ENCODE measurements around the gene FAM167B.
"Not testable (repeated sequence)": the region's sequence is repeated elsewhere in the genome, so short reads cannot be mapped to it uniquely, and the experiment has no call there.

The FAM167B gene

DNA sequence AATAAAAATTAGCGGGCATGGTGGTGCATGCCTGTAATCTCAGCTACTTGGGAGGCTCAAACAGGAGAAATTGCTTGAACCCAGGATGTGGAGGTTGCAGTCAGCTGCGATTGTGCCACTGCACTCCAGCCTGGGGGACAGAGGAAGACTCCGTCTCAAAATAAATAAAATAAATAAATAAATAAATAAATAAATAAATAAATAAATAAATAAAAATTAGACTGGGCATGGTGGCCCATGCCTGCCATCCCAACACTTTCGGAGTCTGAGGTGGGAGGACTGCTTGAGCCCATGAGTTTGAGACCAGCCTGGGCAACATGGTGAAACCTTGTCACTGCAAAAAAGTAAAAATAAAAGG lies 16.2 kb downstream of the FAM167B start:
- not testable (repeated sequence) for DNase-seq (ENCODE audit: low read depth)

DNA sequence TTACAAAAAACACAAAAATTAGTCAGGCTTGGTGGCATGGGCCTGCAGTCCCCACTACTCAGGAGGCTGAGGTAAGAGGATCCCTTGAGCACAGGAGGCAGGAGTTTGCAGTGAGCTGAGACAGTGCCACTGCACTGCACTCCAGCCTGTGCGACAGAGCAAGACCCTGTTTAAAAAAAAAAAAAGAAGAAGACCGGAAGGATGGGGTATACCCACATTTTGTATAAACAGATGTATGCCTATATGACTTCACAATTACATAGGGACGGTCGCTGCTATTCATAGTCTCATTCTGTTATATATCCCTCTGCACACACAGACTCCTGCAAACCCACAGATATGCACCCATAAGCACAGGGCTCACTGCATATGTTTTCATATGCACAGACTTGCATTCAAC lies 16.7 kb downstream of the FAM167B start:
- DNase-seq (ENCODE audit: low read depth) = no peak

DNA sequence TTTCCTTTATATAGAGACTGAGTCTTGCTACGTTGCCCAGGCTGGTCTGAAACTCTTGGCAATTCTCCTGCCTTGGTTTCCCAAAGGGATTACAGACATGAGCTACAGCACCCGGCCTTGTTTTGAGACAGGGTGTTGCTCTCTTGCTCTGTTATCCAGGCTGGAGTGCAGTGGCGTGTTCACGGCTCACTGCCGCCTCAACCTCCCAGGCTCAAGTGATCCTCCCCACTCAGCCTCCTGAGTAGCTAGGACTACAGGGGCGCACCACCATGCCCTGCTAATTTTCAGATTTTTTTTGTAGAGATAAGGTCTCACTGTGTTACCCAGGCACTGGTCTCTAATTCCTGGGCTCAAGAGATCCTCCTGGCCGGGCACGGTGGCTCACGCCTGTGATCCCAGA lies 18.8 kb downstream of the FAM167B start:
- no peak for DNase-seq (ENCODE audit: low read depth)

DNA sequence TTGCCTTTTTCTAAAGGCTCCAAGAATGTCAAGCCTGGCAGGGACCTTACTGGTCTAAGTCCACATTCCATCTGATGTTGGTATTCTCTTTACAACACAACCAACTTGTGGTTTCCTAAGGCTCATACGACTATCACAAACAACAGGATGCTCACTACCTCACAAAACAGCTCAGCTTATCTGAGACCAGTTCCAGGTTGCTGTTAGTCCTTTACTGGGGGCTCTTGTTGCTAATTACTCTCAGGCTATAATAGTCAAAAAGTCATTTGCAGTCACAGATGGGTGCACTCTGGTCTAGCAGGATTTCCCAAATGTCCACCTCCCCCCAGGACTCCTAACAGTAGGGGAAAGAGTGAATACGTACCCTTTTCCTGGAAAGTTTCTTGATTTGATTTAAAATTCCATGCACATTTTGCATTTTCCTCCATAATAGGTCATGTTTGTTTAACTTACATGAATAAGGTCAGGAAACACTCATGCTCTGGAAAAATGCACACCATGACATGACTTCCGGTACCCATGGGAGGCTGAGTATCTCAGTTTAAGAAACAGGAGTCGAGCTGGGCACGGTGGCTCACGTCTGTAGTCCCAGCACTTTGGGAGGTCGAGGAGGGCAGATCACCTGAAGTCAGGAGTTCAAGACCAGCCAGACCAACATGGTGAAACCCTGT lies 20.0 kb downstream of the FAM167B start:
- DNase-seq (ENCODE audit: low read depth) = peak; percentile 74

DNA sequence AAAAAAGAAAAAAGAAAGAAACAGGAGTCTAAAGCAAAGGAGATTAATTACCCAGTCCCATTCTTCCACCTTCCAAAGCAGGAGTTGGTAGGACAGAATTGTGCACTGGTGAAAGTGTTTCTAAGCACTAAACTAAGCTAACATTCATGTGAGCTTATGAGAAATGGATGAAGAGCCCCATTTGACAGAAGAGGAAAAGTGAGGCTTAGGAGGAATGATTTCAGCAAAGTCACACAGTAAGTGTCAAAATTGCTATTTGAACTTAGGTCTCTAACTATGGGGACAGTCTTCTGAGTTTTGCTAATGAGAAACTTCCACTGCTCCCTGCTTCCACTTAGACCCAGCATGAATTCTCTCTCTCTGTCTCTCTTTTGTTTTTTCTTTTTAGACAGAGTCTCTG lies 22.7 kb downstream of the FAM167B start:
- DNase-seq (ENCODE audit: low read depth) = no peak

DNA sequence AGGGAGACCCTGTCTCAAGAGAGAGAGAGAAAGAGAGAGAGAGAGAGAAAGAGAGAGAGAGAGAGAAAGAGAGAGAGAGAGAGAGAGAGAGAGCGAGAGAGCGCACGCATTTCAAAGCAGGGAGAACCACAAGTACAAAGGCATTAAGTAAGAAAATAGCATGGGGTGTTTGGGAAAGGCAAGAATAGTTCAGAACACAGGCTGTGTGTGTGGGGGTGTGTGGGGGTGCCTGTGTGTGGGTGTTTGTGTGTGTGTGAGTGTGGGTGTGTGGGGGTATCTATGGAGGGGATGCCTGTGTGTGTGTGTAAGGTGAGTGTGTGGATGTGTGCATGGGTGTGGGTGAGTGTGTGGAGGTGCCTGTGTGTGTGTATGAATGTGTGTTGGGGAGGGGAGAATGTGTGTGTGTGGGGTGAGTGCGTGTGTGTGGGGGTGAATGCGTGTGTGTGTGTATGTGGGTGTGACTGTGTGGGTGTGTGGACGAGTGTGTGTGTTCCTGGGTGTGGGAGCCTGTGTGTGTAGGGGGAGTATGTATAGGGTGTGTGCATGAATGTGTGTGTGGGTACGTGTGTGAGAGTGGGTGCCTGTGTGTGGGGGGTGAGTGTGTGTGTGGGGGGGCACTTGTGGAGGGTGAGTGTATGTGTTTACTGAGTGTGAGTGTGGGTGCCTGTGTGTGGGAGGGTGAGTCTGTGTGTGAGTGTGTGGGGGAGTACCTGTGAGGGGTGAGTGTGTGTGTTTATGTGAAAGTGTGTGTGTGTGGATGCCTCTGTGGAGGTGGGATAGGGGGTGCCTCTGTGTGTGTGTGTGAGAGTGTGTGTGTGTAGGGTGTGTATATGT lies 25.8 kb downstream of the FAM167B start:
- DNase-seq (ENCODE audit: low read depth) = no peak

DNA sequence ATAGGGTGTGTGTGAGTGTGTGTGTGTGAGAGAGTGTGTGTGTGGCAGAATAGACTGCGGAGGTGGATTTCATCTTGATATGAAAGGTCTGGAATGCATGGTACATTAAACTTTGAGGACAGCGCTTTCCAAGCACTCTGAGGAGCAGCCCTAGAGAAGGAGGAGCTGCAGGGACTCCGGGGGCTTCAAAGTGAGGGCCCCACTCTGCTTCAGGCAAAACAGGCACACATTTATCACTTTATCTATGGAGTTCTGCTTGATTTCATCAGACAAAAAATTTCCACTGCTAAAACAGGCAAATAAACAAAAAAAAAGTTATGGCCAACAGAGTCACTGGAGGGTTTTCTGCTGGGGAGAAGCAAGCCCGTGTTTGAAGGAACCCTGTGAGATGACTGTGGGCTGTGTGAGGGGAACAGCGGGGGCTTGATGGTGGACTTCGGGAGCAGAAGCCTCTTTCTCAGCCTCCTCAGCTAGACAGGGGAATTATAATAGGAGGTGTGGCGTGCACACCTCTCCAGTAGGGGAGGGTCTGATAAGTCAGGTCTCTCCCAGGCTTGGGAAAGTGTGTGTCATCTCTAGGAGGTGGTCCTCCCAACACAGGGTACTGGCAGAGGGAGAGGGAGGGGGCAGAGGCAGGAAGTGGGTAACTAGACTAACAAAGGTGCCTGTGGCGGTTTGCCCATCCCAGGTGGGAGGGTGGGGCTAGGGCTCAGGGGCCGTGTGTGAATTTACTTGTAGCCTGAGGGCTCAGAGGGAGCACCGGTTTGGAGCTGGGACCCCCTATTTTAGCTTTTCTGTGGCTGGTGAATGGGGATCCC lies 26.6 kb downstream of the FAM167B start:
- no peak for DNase-seq (ENCODE audit: low read depth)

DNA sequence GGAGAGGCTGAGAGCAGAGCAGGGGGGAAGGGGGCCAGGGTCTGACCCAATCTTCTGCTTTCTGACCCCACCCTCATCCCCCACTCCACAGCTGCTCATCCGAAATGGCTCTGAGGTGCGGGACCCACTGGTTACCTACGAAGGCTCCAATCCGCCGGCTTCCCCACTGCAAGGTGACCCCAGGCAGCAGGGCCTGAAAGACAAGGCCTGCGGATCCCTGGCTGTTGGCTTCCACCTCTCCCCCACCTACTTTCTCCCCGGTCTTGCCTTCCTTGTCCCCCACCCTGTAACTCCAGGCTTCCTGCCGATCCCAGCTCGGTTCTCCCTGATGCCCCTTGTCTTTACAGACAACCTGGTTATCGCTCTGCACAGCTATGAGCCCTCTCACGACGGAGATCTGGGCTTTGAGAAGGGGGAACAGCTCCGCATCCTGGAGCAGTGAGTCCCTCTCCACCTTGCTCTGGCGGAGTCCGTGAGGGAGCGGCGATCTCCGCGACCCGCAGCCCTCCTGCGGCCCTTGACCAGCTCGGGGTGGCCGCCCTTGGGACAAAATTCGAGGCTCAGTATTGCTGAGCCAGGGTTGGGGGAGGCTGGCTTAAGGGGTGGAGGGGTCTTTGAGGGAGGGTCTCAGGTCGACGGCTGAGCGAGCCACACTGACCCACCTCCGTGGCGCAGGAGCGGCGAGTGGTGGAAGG lies 27.8 kb downstream of the FAM167B start:
- DNase-seq (ENCODE audit: low read depth) = no peak

- peak; percentile 23 for DNase-seq (ENCODE audit: low read depth)
These were observed 28.4 kb downstream of the FAM167B start for GRCh38 chr1:32275424-32275823.

DNA sequence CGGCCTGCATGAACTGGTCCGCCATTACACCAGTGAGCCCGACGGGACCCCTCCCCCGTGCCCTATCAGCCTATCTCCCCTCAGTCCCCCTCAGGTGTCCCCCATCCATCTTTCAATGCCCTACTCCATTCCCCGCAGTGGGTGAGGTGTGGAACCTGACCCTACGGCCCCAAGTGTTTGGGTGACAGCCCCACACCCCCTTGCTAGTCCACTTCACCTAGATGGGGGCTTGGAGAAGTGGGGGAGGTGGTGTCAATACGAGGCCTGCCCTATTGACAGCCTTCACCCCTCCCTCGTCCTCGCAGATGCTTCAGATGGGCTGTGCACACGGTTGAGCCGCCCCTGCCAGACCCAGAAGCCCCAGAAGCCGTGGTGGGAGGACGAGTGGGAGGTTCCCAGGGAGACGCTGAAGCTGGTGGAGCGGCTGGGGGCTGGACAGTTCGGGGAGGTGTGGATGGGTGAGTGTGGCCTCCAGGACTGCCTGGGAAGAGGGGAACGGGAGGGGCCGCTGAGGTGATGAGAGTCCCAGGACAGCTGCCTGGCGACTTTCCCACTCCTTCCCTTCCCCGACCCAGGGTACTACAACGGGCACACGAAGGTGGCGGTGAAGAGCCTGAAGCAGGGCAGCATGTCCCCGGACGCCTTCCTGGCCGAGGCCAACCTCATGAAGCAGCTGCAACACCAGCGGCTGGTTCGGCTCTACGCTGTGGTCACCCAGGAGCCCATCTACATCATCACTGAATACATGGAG lies 29.2 kb downstream of the FAM167B start:
- DNase-seq (ENCODE audit: low read depth) = no peak

GRCh38 chr1:32284777-32285176 lies 37.8 kb downstream of the FAM167B start:
- not testable (repeated sequence) for DNase-seq (ENCODE audit: low read depth)

- no peak for DNase-seq (ENCODE audit: low read depth)
These were observed 38.6 kb downstream of the FAM167B start for GRCh38 chr1:32285658-32286057.

DNA sequence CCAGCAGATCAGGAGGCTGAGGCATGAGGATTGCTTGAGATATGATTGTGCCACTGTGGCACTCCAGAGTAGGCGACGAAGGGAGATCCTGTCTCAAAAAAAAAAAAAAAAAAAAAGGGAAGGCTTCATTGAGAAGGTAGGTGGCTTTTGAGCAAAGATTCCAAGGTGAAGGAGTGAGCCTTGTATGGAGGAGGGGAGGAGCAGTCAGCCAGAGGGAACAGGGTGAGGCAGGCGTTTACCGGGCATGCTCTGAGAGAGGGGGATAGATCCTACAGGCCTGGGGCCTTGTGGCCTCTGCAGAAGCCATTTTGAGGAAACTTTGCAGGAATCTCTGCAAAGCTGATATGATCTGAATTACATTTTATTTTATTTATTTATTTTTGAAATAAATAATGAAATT lies 39.7 kb downstream of the FAM167B start:
- DNase-seq (ENCODE audit: low read depth) = no peak

DNA sequence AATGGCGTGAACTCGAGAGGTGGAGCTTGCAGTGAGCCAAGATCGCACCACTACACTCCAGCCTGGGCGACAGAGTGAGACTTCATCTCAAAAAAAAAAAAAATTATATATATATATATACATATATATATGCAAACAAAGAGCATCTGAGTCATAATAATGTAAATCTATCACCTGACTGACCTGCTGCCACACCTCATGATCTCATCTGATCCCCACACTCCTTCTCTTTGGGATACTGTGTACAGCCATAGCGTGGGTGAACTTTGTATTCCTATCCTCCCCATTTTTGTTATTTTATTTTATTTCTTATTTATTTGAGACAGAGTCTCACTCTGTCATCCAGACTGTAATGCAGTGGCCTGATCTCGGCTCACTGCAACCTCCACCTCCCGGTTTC lies 42.2 kb downstream of the FAM167B start:
- DNase-seq (ENCODE audit: low read depth) = no peak

- DNase-seq (ENCODE audit: low read depth) = peak; percentile 39
These were observed 44.2 kb downstream of the FAM167B start for GRCh38 chr1:32291145-32291707.

DNA sequence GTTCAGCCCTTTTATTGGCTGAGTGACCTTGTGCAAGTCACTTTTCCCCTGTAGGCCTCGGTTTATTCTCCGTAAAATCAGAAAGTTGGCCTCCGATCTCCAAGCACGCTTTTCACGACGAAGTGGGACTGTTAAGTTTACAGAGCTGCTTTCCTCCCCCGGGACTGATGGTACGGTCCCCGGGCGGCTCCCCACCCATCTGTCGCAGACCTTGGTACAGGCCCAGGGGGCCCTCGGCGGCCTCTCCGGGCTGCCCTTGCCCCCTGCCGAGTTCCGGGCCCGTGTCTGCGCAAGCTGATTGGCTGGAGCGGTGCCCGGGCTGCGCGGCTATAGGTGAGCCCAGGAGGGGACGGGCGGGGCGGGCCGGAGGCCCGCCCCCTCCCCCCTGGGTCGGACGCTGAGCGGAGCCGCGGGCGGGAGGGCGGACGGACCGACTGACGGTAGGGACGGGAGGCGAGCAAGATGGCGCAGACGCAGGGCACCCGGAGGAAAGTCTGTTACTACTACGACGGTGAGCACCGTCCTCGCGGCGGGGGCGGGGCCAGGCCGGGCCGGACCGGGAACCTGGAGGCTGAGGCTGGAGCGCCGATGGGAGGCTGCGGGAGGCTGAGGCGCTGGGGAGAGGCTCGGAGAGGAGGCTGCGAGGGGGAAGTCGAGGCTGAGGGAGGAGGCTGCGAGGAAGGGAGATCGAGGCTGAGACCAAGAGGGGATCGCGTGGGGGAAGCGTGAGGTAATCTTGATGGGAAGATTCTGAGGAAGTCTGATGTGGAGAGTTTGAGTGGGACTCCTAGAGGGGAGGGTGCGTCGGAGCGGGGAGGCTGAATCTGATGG lies 44.9 kb downstream of the FAM167B start, which contains the start of gene HDAC1:
TSS of gene HDAC1 (plus strand) at position 376 of the 831 bp plus-strand sequence. CDS start at position 463, 87 bp downstream.
- peak; percentile 95 for DNase-seq (ENCODE audit: low read depth)

DNA sequence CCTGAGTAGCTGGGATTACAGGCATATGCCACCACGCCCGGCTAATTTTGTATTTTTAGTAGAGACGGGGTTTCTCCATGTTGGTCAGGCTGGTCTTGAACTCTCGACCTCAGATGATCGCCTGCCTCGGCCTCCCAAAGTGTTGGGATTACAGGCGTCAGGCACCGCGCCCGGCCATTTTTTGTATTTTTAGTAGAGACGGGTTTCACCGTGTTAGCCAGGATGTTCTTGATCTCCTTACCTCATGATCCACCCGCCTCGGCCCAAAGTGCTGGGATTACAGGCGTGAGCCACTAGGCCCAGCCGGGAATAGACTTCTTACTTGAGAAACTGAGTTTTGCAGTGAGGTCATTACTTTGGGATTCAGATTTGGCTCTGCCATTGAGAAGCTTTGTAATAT lies 51.2 kb downstream of the FAM167B start:
- not testable (repeated sequence) for DNase-seq (ENCODE audit: low read depth)

Measured in iris pigment epithelial cell (primary cell).